ENCODE measurements around the gene CYB5R4. TPM values are rescaled to one million over a fixed set of nuclear protein-coding genes. Genes with fewer than 3 reads are reported as not detected.
"Not testable (repeated sequence)": the region's sequence is repeated elsewhere in the genome, so short reads cannot be mapped to it uniquely, and the experiment has no call there.

CYB5R4 gene
- total RNA-seq, 2 donors from 2014 or later: 25.4 to 35.4 TPM

DNA sequence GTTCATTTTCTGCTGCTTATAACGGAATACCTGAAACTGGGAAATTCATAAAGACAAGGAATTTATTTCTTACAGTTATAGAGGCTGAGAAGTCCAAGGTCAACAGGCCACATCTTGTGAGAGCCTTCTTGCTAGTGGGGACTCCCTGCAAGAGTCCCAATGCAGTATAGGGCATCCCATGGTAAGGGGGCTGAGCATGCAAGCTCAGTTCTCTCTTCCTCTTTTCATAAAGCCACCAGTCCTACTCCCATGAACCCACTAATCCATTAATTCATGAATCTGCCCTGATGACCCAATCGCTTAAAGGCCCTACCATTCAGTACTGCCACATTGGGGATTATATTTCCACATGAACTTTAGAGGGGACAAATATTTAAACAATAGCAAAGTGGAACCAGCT lies 26.5 kb downstream of the CYB5R4 start:
- no peaks in the 10 kb centered on the region for H3K36me3 ChIP-seq
- no peak for DNase-seq
- H3K9me3 ChIP-seq: no peaks in the 10 kb centered on the region
- no peaks in the 10 kb centered on the region for H3K4me1 ChIP-seq
- no peaks in the 10 kb centered on the region for H3K27me3 ChIP-seq
- intact Hi-C loops (cut with DNase I): loop anchor here (5.0 kb wide), 1 partner anchor 331 kb away; no protein-coding TSS in a partner anchor
- TF ChIP-seq, protein P1, sequence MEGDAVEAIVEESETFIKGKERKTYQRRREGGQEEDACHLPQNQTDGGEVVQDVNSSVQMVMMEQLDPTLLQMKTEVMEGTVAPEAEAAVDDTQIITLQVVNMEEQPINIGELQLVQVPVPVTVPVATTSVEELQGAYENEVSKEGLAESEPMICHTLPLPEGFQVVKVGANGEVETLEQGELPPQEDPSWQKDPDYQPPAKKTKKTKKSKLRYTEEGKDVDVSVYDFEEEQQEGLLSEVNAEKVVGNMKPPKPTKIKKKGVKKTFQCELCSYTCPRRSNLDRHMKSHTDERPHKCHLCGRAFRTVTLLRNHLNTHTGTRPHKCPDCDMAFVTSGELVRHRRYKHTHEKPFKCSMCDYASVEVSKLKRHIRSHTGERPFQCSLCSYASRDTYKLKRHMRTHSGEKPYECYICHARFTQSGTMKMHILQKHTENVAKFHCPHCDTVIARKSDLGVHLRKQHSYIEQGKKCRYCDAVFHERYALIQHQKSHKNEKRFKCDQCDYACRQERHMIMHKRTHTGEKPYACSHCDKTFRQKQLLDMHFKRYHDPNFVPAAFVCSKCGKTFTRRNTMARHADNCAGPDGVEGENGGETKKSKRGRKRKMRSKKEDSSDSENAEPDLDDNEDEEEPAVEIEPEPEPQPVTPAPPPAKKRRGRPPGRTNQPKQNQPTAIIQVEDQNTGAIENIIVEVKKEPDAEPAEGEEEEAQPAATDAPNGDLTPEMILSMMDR (IDR thresholded peaks at IDR 0.05): no peak
- no peak overlapping the region for H3K27ac ChIP-seq
- no peak overlapping the region for H3K9ac ChIP-seq (ENCODE audit: low read depth in 2 of 2, low read length in 2 of 2)
- H3K4me3 ChIP-seq: no peak overlapping the region

DNA sequence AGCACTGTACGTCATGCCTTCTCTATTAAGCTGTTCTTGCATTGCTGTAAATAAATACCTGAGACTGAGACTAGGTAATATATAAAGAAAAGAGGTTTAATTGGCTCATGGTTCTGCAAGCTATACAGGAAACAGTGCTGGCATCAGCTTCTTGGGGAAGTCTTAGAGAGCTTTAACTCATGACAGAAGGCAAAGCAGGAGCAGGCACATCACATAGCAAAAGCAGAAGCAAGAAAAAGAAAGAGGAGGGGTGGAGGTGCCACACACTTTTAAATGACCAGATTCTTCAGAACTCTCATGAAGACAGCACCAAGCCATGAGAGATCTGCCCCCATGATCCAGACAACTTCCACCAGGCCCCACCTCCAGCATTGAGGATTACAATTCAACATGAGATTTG lies 30.1 kb downstream of the CYB5R4 start:
- no peaks in the 10 kb centered on the region for H3K36me3 ChIP-seq
- intact Hi-C loops (cut with DNase I): loop anchor here (5.0 kb wide), 1 partner anchor 328 kb away; no protein-coding TSS in a partner anchor
- H3K4me3 ChIP-seq: no peak overlapping the region
- no peak overlapping the region for H3K9ac ChIP-seq (ENCODE audit: low read depth in 2 of 2, low read length in 2 of 2)
- no peak for DNase-seq
- TF ChIP-seq, protein P1 (IDR thresholded peaks at IDR 0.05): no peak
- no peaks in the 10 kb centered on the region for H3K4me1 ChIP-seq
- H3K27ac ChIP-seq: no peak overlapping the region
- no peaks in the 10 kb centered on the region for H3K9me3 ChIP-seq
- H3K27me3 ChIP-seq: no peaks in the 10 kb centered on the region

DNA sequence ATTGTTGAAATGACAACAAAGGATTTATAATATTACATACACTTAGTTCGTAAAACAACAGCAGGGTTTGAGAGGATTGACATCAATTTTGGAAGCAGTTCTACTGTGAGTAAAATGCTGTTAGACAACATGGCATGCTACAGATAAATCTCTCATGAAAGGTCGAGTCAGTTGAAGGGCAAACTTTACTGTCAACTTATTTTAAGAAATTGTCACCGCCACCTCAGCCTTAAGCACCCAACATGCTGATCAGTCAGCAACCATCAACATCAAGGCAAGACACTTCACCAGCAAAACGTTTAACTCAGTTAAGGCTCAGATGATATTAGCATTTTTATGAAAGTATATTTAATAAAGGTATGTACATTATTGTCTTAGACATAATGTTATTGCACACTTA lies 31.0 kb downstream of the CYB5R4 start:
- Histone ChIP-seq H3K27me3 (no peaks in the 10 kb centered on the region), H3K9me3 (no peaks in the 10 kb centered on the region), H3K4me3 (no peak overlapping the region), H3K4me1 (no peaks in the 10 kb centered on the region), H3K36me3 (no peaks in the 10 kb centered on the region), H3K27ac (no peak overlapping the region), H3K9ac (ENCODE audit: low read depth in 2 of 2, low read length in 2 of 2) (no peak overlapping the region)
- TF ChIP-seq, protein P1 (IDR thresholded peaks at IDR 0.05): no peak
- intact Hi-C loops (cut with DNase I): no loop called here
- DNase-seq: no peak

DNA sequence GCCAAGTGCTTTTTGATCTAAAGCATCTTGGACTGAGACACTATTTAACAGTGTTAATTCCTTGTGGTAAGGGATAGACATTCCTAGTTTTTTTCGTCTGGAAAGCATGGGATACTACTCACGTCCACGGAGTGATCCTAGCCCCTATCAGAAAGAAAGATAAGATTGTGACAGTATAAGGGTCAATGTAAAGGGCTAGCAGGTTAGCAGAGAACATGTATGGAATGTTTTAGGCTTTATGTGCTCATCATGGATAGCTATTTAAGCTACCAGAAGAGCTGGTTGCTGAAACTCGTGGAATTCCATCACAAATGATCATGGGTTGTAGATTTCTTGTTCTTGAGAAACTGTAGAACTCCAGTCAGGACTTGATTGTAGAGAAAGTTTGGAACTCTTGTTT lies 32.1 kb downstream of the CYB5R4 start:
- Histone ChIP-seq H3K4me1 (no peaks in the 10 kb centered on the region), H3K27ac (no peak overlapping the region), H3K4me3 (no peak overlapping the region), H3K27me3 (no peaks in the 10 kb centered on the region), H3K9ac (ENCODE audit: low read depth in 2 of 2, low read length in 2 of 2) (no peak overlapping the region), H3K36me3 (no peaks in the 10 kb centered on the region), H3K9me3 (no peaks in the 10 kb centered on the region)
- no peak for DNase-seq
- intact Hi-C loops (cut with DNase I): no loop called here
- TF ChIP-seq, protein P1 (IDR thresholded peaks at IDR 0.05): no peak

DNA sequence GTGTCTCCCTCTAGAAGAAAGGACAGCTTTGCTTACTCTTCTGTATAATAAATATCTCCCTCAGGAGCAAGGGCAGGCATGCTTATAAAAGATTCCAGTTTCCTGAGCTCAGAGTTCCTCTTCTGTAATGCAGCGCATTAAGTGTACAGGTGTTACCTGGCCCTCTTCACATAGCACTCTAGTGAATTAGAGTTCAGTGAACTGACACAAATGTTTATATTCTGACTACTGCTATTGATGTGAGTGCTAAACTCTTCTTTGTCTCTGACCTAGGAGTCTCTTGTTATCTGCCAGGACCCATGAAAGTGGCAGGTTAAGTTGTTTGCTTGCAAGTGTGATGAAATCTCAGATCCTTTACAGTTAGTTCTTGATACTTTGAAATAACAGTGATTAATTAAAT lies 33.5 kb downstream of the CYB5R4 start:
- TF ChIP-seq, protein P1 (IDR thresholded peaks at IDR 0.05): no peak
- H3K27me3 ChIP-seq: no peaks in the 10 kb centered on the region
- DNase-seq: no peak
- no peaks in the 10 kb centered on the region for H3K9me3 ChIP-seq
- no peak overlapping the region for H3K27ac ChIP-seq
- H3K4me3 ChIP-seq: no peak overlapping the region
- H3K9ac ChIP-seq (ENCODE audit: low read depth in 2 of 2, low read length in 2 of 2): no peak overlapping the region
- H3K36me3 ChIP-seq: no peaks in the 10 kb centered on the region
- intact Hi-C loops (cut with DNase I): no loop called here
- no peaks in the 10 kb centered on the region for H3K4me1 ChIP-seq

DNA sequence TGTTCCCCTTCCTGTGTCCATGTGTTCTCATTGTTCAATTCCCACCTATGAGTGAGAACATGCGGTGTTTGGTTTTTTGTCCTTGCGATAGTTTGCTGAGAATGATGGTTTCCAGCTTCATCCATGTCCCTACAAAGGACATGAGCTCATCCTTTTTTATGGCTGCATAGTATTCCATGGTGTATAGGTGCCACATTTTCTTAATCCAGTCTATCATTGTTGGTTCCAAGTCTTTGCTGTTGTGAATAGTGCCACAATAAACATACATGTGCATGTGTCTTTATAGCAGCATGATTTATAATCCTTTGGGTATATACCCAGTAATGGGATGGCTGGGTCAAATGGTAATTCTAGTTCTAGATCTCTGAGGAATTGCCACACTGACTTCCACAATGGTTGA lies 37.6 kb downstream of the CYB5R4 start:
- not testable (repeated sequence) for H3K36me3 ChIP-seq, H3K27me3 ChIP-seq, H3K4me1 ChIP-seq

More for the DNA sequence above, 37.6 kb downstream of the CYB5R4 start:
- H3K9me3 ChIP-seq; H3K4me3 ChIP-seq; H3K27ac ChIP-seq; H3K9ac ChIP-seq (ENCODE audit: low read depth in 2 of 2, low read length in 2 of 2); intact Hi-C loops (cut with DNase I); DNase-seq: not testable (repeated sequence)
